Activated CD4-positive, alpha-beta T cell treated with anti-CD3 and anti-CD28 coated beads, Interleukin-2, amount 10 ng/mL, durations not matched to agents 7 days and 5 days (primary cell): ENCODE results near the gene CNNM2. TPM values are rescaled to one million over a fixed set of nuclear protein-coding genes. Genes with fewer than 3 reads are reported as not detected.

Experiments used
- CTCF ChIA-PET: fragments of 350-600 bp; sonication (Branson Sonifier 250); formaldehyde crosslinking; loops from one replicate; lab custom pipeline; 2021; ENCODE audit warnings: antibody characterized with exemption; lab: Charles Lee
- POLR2A ChIA-PET: fragments of 350-600 bp; sonication (Branson Sonifier 250); formaldehyde crosslinking; loops from one replicate; lab custom pipeline; 2021; ENCODE audit warnings: antibody characterized with exemption; lab: Charles Lee
- DNase-seq: peaks from one replicate; pipeline ENCODE4 v3.0.0-alpha.2; 2020
- H3K27ac Mint-ChIP-seq: one replicate; pipeline ENCODE4 v1.8.0; 2021; ENCODE audit warnings: mild to moderate bottlenecking, moderate library complexity, mixed read lengths
- H3K27me3 Mint-ChIP-seq: one replicate; pipeline ENCODE4 v1.8.0; 2021; ENCODE audit warnings: mixed read lengths
- H3K36me3 Mint-ChIP-seq: one replicate; pipeline ENCODE4 v1.8.0; 2021; ENCODE audit warnings: low read depth, mixed read lengths
- H3K4me1 Mint-ChIP-seq: one replicate; pipeline ENCODE4 v1.8.0; 2021; ENCODE audit warnings: mixed read lengths
- H3K4me3 Mint-ChIP-seq: one replicate; pipeline ENCODE4 v1.8.0; 2021; ENCODE audit warnings: mild to moderate bottlenecking, moderate library complexity, mixed read lengths
- H3K9me3 Mint-ChIP-seq: one replicate; pipeline ENCODE4 v1.8.0; 2021; ENCODE audit warnings: mixed read lengths
- total RNA-seq, 2 experiments: library from RNA; stranded (reverse); gene quantifications; one replicate each; pipeline ENCODE4 v1.2.3, GENCODE V29; 2021

The CNNM2 gene
- total RNA-seq, 2 experiments from 2014 or later: 6.2 to 6.3 TPM

- DNase-seq: no peak
- Mint-ChIP-seq H3K4me1 (peaks cover 12% of the 10 kb centered on the region), H3K4me3 (no peak overlapping the region), H3K27ac (no peak overlapping the region), H3K36me3 (peaks cover 28% of the 10 kb centered on the region), H3K27me3 (no peaks in the 10 kb centered on the region), H3K9me3 (no peaks in the 10 kb centered on the region)
- POLR2A ChIA-PET: no interaction called here
- CTCF ChIA-PET: interaction anchor here (0.6 to 1.2 kb wide), 2 partner anchors 189 to 192 kb away, joined by 3 to 4 read pairs; partner anchors contain the start of gene CNNM2
Observed at GRCh38 chr10:103109821-103110220, 191.7 kb downstream of the CNNM2 start.

GRCh38 chr10:103110407-103110806 lies 192.3 kb downstream of the CNNM2 start:
- H3K36me3 Mint-ChIP-seq: peaks cover 29% of the 10 kb centered on the region
- H3K9me3 Mint-ChIP-seq: no peaks in the 10 kb centered on the region
- H3K27me3 Mint-ChIP-seq: no peaks in the 10 kb centered on the region
- no peak overlapping the region for H3K27ac Mint-ChIP-seq
- DNase-seq: no peak
- ChIA-PET POLR2A (no interaction called here), CTCF (interaction anchor here (0.6 to 1.6 kb wide), 3 partner anchors 8 to 192 kb away, joined by 3 to 4 read pairs (median 4); partner anchors contain the start of gene CNNM2)
- peaks cover 12% of the 10 kb centered on the region for H3K4me1 Mint-ChIP-seq
- H3K4me3 Mint-ChIP-seq: no peak overlapping the region

- H3K36me3 Mint-ChIP-seq: peaks cover 25% of the 10 kb centered on the region
- no peak overlapping the region for H3K27ac Mint-ChIP-seq
- DNase-seq: no peak
- H3K4me3 Mint-ChIP-seq: no peak overlapping the region
- no peaks in the 10 kb centered on the region for H3K27me3 Mint-ChIP-seq
- CTCF ChIA-PET: interaction anchor here (0.6 to 1.6 kb wide), 3 partner anchors 9 to 218 kb away, joined by 3 to 4 read pairs (median 4); partner anchors contain the start of gene CNNM2
- H3K4me1 Mint-ChIP-seq: peaks cover 12% of the 10 kb centered on the region
- H3K9me3 Mint-ChIP-seq: no peaks in the 10 kb centered on the region
- POLR2A ChIA-PET: no interaction called here
Observed at GRCh38 chr10:103111031-103111917, 193.2 kb downstream of the CNNM2 start.

- Mint-ChIP-seq H3K36me3 (peaks cover 24% of the 10 kb centered on the region), H3K4me3 (no peak overlapping the region), H3K9me3 (no peaks in the 10 kb centered on the region), H3K27me3 (no peaks in the 10 kb centered on the region), H3K27ac (no peak overlapping the region), H3K4me1 (peaks cover 12% of the 10 kb centered on the region)
- POLR2A ChIA-PET: no interaction called here
- no peak for DNase-seq
- CTCF ChIA-PET: interaction anchor here (0.6 to 1.6 kb wide), 3 partner anchors 10 to 219 kb away, joined by 3 to 4 read pairs (median 3); no protein-coding TSS in a partner anchor
Observed at GRCh38 chr10:103111918-103112877, 194.1 kb downstream of the CNNM2 start.

GRCh38 chr10:103114876-103115275 lies 196.8 kb downstream of the CNNM2 start:
- H3K4me3 Mint-ChIP-seq: no peak overlapping the region
- no peak for DNase-seq
- no peaks in the 10 kb centered on the region for H3K27me3 Mint-ChIP-seq
- peaks cover 12% of the 10 kb centered on the region for H3K4me1 Mint-ChIP-seq
- no peaks in the 10 kb centered on the region for H3K9me3 Mint-ChIP-seq
- peaks cover 16% of the 10 kb centered on the region for H3K36me3 Mint-ChIP-seq
- POLR2A ChIA-PET: no interaction called here
- CTCF ChIA-PET: no interaction called here
- no peak overlapping the region for H3K27ac Mint-ChIP-seq

- no peaks in the 10 kb centered on the region for H3K27me3 Mint-ChIP-seq
- ChIA-PET POLR2A (no interaction called here), CTCF (no interaction called here)
- no peak for DNase-seq
- peaks cover 9% of the 10 kb centered on the region for H3K36me3 Mint-ChIP-seq
- no peaks in the 10 kb centered on the region for H3K9me3 Mint-ChIP-seq
- no peak overlapping the region for H3K27ac Mint-ChIP-seq
- peaks cover 6% of the 10 kb centered on the region for H3K4me1 Mint-ChIP-seq
- no peak overlapping the region for H3K4me3 Mint-ChIP-seq
Observed at GRCh38 chr10:103117247-103117646, 199.2 kb downstream of the CNNM2 start.

GRCh38 chr10:103120546-103120945 lies 202.5 kb downstream of the CNNM2 start:
- H3K27ac Mint-ChIP-seq: no peak overlapping the region
- CTCF ChIA-PET: no interaction called here
- H3K9me3 Mint-ChIP-seq: no peaks in the 10 kb centered on the region
- no peak for DNase-seq
- H3K4me3 Mint-ChIP-seq: no peak overlapping the region
- H3K27me3 Mint-ChIP-seq: no peaks in the 10 kb centered on the region
- POLR2A ChIA-PET: no interaction called here
- H3K36me3 Mint-ChIP-seq: peaks cover 5% of the 10 kb centered on the region
- peaks cover 6% of the 10 kb centered on the region for H3K4me1 Mint-ChIP-seq

- ChIA-PET POLR2A (no interaction called here), CTCF (no interaction called here)
- Mint-ChIP-seq H3K4me3 (no peak overlapping the region), H3K4me1 (peaks cover 12% of the 10 kb centered on the region), H3K36me3 (peaks cover 10% of the 10 kb centered on the region), H3K9me3 (no peaks in the 10 kb centered on the region), H3K27ac (no peak overlapping the region), H3K27me3 (no peaks in the 10 kb centered on the region)
- no peak for DNase-seq
Observed at GRCh38 chr10:103120977-103121735, 203.1 kb downstream of the CNNM2 start.

- DNase-seq: no peak
- Mint-ChIP-seq H3K4me1 (peaks cover 12% of the 10 kb centered on the region), H3K9me3 (no peaks in the 10 kb centered on the region), H3K27me3 (no peaks in the 10 kb centered on the region), H3K4me3 (no peak overlapping the region), H3K36me3 (peaks cover 13% of the 10 kb centered on the region), H3K27ac (no peak overlapping the region)
- ChIA-PET CTCF (interaction anchor here (1.2 kb wide), 1 partner anchor 188 kb away, joined by 3 read pairs; no protein-coding TSS in a partner anchor), POLR2A (no interaction called here)
Observed at GRCh38 chr10:103123282-103124024, 205.4 kb downstream of the CNNM2 start.

- POLR2A ChIA-PET: no interaction called here
- DNase-seq: no peak
- Mint-ChIP-seq H3K27ac (no peak overlapping the region), H3K9me3 (no peaks in the 10 kb centered on the region), H3K4me1 (peaks cover 12% of the 10 kb centered on the region), H3K27me3 (no peaks in the 10 kb centered on the region), H3K36me3 (peaks cover 13% of the 10 kb centered on the region), H3K4me3 (no peak overlapping the region)
- CTCF ChIA-PET: interaction anchor here (0.6 to 1.2 kb wide), 4 partner anchors 12 to 206 kb away, joined by 3 read pairs; partner anchors contain the start of gene CNNM2
Observed at GRCh38 chr10:103124420-103125096, 206.5 kb downstream of the CNNM2 start.
